Lower leg skin (tissue), 3 donors: ENCODE measurements around the gene PSMD9.

Experiments used
- POLR2A ChIP-seq, 2 donors: fragments of 450-650 bp; IDR thresholded peaks; one replicate each; pipeline ENCODE4 v1.6.1; 2016 to 2017; ENCODE audit warnings: antibody characterized with exemption in 2 of 2, mild to moderate bottlenecking in 1 of 2, moderate library complexity in 1 of 2
- TF ChIP-seq, protein P1 (sequence below), 3 donors: fragments of 450-650 bp; IDR thresholded peaks; one replicate each; pipeline ENCODE4 v1.5.1; 2016; ENCODE audit warnings: antibody characterized with exemption in 3 of 3, mild to moderate bottlenecking in 3 of 3, moderate library complexity in 2 of 3

DNA sequence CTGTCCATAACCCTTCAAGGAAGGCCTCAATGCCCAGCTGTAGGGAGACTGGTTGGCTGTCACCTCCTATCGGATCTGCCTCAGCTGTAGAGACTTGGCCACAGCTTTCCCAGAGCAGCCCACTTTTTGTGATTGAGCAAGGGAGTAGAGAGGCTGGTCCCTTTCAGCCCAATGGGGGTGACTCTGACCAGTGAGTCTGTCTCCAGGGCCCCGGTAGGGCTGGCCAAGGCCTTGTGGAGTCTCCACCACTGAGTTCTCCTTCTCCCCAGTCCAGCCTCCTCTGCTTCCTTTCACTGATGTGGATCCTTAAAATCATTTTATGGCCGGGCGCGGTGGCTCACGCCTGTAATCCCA, 15.4 kb upstream of the PSMD9 start:
- TF ChIP-seq, protein P1, sequence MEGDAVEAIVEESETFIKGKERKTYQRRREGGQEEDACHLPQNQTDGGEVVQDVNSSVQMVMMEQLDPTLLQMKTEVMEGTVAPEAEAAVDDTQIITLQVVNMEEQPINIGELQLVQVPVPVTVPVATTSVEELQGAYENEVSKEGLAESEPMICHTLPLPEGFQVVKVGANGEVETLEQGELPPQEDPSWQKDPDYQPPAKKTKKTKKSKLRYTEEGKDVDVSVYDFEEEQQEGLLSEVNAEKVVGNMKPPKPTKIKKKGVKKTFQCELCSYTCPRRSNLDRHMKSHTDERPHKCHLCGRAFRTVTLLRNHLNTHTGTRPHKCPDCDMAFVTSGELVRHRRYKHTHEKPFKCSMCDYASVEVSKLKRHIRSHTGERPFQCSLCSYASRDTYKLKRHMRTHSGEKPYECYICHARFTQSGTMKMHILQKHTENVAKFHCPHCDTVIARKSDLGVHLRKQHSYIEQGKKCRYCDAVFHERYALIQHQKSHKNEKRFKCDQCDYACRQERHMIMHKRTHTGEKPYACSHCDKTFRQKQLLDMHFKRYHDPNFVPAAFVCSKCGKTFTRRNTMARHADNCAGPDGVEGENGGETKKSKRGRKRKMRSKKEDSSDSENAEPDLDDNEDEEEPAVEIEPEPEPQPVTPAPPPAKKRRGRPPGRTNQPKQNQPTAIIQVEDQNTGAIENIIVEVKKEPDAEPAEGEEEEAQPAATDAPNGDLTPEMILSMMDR (IDR thresholded peaks at IDR 0.05) = no peak
- TF ChIP-seq POLR2A (IDR thresholded peaks at IDR 0.05) = no peak
